Measurements from ENCODE around the gene DCLRE1C.
A peak's percentile ranks its signal among the peaks of the same experiment; 100 is the strongest.
"Not testable (repeated sequence)": the region's sequence is repeated elsewhere in the genome, so short reads cannot be mapped to it uniquely, and the experiment has no call there.

Gene DCLRE1C

DNA sequence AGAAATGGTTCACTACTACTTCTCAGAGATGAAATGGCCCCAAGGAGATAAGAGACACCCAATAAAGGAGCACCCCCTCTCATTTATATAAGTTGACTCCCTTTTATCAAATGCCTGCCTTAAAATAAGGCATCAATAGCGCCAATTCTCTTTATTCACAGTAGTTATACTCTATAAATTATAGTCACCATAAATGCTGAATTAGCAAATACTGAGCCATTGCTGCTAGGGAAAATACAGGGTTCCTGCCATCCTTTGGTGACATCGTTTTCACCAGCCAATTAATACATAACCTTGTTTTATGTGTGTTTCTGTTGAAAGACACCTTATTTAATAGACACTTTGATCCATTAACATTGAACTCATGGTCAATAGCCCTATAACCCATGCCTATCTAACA lies 28.6 kb downstream of the DCLRE1C start:
- ATAC-seq (replicated peaks) (no peak), DNase-seq (no peak)
- Mint-ChIP-seq H3K27me3 (no peaks in the 10 kb centered on the region), H3K4me1 (peaks cover 22 to 30% of the 10 kb centered on the region in 2 donors), H3K9me3 (no peaks in the 10 kb centered on the region), H3K27ac (no peak overlapping the region), H3K36me3 (peaks cover 47 to 54% of the 10 kb centered on the region in 2 donors), H3K4me3 (no peak overlapping the region)

DNA sequence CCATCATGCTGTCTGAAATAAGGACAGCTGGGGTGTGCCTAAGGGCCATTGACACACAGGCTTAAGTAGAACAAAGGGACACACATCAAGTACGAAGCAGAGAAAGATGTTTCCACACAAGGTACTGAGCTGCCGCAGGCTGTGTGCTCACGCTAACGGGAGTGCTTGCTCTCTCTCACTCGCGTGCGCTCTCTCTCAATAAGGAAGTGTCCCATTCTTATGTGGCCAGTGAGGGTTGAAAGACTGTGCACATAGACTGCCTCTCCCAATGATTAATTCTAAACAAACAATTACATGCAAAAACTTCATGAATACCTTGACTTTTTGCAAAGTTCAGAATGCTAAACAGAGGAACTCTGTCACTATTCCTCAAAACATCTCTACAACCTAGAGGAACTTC lies 29.9 kb downstream of the DCLRE1C start:
- Mint-ChIP-seq H3K27me3 (no peaks in the 10 kb centered on the region), H3K4me1 (peaks cover 22 to 36% of the 10 kb centered on the region in 2 donors), H3K9me3 (no peaks in the 10 kb centered on the region), H3K36me3 (peaks cover 57 to 67% of the 10 kb centered on the region in 2 donors), H3K4me3 (no peak overlapping the region), H3K27ac (no peak overlapping the region)
- no peak for DNase-seq
- ATAC-seq (replicated peaks) = no peak

DNA sequence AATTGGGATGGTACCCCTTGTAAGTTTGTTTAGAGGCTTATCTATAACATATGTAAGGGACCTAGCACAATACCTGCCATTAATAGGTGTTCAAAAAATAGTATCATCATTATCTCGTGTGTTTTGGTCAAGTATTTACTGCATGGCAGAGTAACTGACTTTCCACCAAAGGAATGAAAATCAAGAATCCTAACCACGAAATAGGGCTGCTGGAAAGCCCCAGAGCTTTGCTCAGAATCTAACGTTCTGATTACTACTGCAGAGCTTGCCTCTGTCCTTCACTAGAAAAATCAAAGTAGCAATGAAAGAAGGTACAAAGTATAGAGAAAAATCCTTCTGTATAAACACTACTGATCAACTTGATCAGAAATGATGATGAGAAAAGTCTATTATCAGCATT lies 34.9 kb downstream of the DCLRE1C start:
- Mint-ChIP-seq H3K9me3 (peaks cover 0 to 2% of the 10 kb centered on the region in 2 donors), H3K4me1 (peaks cover 8 to 23% of the 10 kb centered on the region in 2 donors), H3K27me3 (no peaks in the 10 kb centered on the region), H3K27ac (no peak overlapping the region), H3K4me3 (no peak overlapping the region), H3K36me3 (peaks cover 65 to 84% of the 10 kb centered on the region in 2 donors)
- ATAC-seq (replicated peaks) = no peak
- DNase-seq = no peak

DNA sequence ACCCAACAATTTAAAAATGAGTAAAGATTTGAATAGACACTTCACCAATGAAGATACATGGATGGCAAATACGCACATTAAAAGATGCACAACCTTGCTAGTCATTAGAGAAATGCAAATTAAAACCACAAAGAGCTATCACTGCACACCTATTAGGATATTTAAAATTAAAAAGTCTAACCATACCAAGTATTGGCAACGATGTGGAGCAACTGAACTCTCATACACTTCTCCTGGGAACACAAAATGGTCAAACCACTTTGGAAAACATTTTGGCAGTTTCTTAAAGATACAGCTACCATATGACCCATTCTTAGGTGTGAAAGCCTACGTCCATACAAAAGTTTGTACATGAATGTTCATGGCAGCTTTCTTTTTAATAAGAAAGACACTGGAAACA lies 36.1 kb downstream of the DCLRE1C start:
- H3K36me3 Mint-ChIP-seq = peaks cover 65 to 84% of the 10 kb centered on the region in 2 donors
- peaks cover 10 to 23% of the 10 kb centered on the region in 2 donors for H3K4me1 Mint-ChIP-seq
- no peak overlapping the region for H3K4me3 Mint-ChIP-seq
- no peaks in the 10 kb centered on the region for H3K27me3 Mint-ChIP-seq
- peaks cover 0 to 2% of the 10 kb centered on the region in 2 donors for H3K9me3 Mint-ChIP-seq
- DNase-seq = no peak
- ATAC-seq (replicated peaks) = no peak
- no peak overlapping the region for H3K27ac Mint-ChIP-seq

DNA sequence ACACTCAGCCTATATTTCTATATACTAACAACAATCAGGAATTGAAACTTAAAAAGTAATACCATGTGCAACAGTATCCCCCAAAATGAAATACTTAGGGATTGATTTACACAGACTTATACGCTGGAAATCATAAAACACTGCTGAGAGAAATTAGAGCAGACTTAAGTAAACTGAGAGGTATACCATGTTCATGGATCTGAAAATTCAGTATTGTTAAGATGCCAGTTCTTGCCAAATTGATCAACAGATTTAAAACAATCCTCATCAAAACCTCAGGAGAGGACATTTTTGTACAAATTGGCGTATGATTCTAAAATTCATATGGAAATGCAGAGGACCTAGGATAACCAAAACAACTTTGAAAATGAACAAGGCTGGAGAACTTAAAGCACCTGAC lies 37.3 kb downstream of the DCLRE1C start:
- H3K9me3 Mint-ChIP-seq = peaks cover 0 to 2% of the 10 kb centered on the region in 2 donors

DNA sequence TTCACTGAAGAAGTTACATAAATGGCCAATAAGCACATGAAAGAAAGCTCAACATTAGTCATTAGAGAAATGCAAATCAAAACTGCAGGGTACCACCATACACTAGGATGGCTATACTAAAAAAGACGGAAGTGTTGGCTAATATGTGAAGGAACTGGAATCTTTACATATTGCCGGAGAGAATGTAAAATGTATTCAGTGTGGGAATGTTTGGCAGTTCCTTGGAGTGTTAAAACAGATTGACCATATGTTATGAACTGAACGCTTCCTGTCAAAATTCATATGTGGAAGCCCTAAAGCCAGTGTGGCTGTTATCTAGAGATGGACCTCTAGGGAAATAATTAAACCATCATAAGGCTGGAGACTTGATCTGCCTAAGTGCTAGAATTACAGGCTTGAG lies 42.1 kb downstream of the DCLRE1C start:
- no peak for DNase-seq
- H3K36me3 Mint-ChIP-seq = peaks cover 56 to 72% of the 10 kb centered on the region in 2 donors
- peak overlapping the region; percentile 28 for H3K27ac Mint-ChIP-seq
- H3K9me3 Mint-ChIP-seq = peaks cover 0 to 2% of the 10 kb centered on the region in 2 donors
- no peak overlapping the region for H3K4me3 Mint-ChIP-seq
- H3K27me3 Mint-ChIP-seq = no peaks in the 10 kb centered on the region
- H3K4me1 Mint-ChIP-seq = peaks cover 12 to 14% of the 10 kb centered on the region in 2 donors
- no peak for ATAC-seq (replicated peaks)

More for the DNA sequence above, 37.3 kb downstream of the DCLRE1C start:
- DNase-seq = no peak
- H3K4me1 Mint-ChIP-seq = peaks cover 8 to 23% of the 10 kb centered on the region in 2 donors
- H3K4me3 Mint-ChIP-seq = no peak overlapping the region
- peaks cover 63 to 78% of the 10 kb centered on the region in 2 donors for H3K36me3 Mint-ChIP-seq
- H3K27ac Mint-ChIP-seq = no peak overlapping the region
- no peaks in the 10 kb centered on the region for H3K27me3 Mint-ChIP-seq
- ATAC-seq (replicated peaks) = no peak

DNA sequence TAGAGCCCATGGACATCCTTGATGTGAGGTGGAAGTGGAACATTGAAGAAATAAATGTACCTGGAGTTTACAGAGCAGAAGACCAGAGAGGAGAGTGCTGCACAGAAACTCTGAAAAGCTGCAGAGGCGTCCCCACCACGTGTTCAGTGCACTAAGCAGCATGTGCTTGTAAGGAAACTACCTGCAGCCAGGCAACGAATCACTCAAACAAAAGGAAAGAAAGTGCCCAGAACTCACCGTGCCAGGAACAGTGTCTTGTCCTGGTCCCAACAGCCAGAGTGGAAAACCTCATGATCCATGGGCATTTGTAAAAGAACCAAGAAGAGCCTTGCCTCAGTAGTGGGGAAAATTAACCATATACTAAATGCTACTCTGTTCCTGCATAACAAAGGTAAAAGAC lies 42.9 kb downstream of the DCLRE1C start:
- H3K27ac Mint-ChIP-seq = peak overlapping the region; percentile 79
- peaks cover 0 to under 1% of the 10 kb centered on the region in 2 donors for H3K9me3 Mint-ChIP-seq
- DNase-seq (no peak), ATAC-seq (replicated peaks) (no peak)
- no peak overlapping the region for H3K4me3 Mint-ChIP-seq
- H3K36me3 Mint-ChIP-seq = peaks cover 50 to 67% of the 10 kb centered on the region in 2 donors
- H3K4me1 Mint-ChIP-seq = peaks cover 10 to 12% of the 10 kb centered on the region in 2 donors
- no peaks in the 10 kb centered on the region for H3K27me3 Mint-ChIP-seq

DNA sequence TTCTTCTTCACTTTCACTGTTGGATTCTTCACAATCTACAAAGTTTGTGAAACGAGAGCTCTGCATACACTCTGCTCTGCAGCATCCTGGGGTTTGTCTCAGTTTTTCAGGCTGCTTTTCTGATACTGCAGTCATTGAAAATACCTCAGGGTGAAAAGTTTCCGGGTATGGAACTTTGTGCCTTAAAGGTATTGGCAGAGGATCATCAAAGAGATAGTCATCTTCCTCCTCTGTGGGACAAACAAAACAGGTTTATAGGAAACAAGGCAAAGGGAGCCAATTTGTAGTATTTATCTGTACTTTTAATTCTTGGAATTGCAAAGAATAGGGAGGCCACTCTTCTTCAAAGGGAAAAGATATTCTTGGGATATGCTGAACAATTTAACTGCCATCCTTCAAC lies 44.8 kb downstream of the DCLRE1C start:
- Mint-ChIP-seq H3K4me3 (no peak overlapping the region), H3K27ac (no peak overlapping the region), H3K27me3 (no peaks in the 10 kb centered on the region), H3K9me3 (no peaks in the 10 kb centered on the region), H3K4me1 (peaks cover 0 to 7% of the 10 kb centered on the region in 2 donors), H3K36me3 (peaks cover 40 to 55% of the 10 kb centered on the region in 2 donors)
- DNase-seq (no peak), ATAC-seq (replicated peaks) (no peak)

DNA sequence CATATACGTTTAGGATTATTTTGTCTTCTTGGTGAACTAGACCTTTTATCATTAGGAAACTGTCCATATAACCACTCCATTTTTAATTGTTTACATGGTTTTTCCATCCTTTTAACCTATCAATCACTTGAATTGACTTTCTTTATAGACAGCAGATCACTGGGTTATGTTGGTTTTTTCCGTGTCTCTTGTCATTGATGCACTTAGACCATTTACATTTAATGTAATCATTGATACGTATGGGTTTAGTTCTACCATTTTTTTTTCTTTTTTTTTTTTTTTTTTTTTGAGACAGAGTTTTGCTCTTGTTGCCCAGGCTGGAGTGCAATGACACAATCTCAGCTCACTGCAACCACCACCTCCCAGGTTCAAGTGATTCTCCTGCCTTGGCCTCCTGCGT lies 46.3 kb downstream of the DCLRE1C start:
- ATAC-seq (replicated peaks); H3K4me1 Mint-ChIP-seq; H3K9me3 Mint-ChIP-seq; H3K27ac Mint-ChIP-seq; DNase-seq; H3K27me3 Mint-ChIP-seq; H3K4me3 Mint-ChIP-seq: not testable (repeated sequence)
- H3K36me3 Mint-ChIP-seq = peaks cover 34 to 48% of the 10 kb centered on the region in 2 donors

DNA sequence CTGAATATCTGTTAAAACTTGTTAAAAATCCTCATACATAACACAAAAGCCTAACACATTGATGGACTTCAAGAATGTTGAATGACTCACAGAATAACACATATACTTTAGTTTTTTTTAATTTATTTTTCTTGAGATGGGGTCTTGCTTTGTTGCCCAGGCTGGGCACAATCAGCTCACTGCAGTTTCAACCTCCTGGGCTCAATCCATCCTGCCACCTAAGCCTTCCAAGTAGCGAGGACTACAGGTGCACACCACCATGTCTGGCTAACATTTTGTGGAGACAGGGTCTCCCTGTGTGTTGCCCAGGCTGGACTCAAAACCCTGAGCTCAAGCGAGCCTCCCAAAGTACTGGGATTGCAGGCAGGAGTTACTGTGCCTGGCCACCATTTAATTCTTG lies 47.1 kb downstream of the DCLRE1C start:
- Mint-ChIP-seq H3K4me1 (peaks cover 0 to 5% of the 10 kb centered on the region in 2 donors), H3K27ac (no peak overlapping the region), H3K9me3 (no peaks in the 10 kb centered on the region), H3K4me3 (no peak overlapping the region), H3K27me3 (no peaks in the 10 kb centered on the region), H3K36me3 (peaks cover 31 to 49% of the 10 kb centered on the region in 2 donors)
- ATAC-seq (replicated peaks) (no peak), DNase-seq (no peak)

DNA sequence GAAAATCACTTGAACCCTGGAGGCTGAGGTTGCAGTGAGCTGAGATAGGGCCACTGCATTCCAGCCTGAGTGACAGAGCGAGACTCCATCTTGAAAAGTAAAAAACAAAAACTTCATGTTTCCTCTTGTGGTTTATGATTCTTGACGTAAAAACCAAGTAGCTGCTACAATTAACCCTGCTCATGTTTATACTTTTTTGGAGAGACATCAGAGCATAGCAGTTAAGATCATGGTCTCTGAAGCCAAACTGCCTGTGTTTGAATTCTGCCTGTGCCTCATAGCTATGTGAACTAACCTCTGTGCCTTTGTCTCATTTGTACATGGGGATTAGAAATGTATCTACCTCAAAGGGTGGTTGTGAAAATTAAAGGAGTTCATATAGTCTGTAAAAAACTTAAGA lies 48.0 kb downstream of the DCLRE1C start:
- Mint-ChIP-seq H3K4me3 (no peak overlapping the region), H3K36me3 (peaks cover 27 to 41% of the 10 kb centered on the region in 2 donors), H3K4me1 (peaks cover 0 to 4% of the 10 kb centered on the region in 2 donors), H3K9me3 (no peaks in the 10 kb centered on the region), H3K27me3 (no peaks in the 10 kb centered on the region), H3K27ac (no peak overlapping the region)
- no peak for DNase-seq
- ATAC-seq (replicated peaks) = no peak

DNA sequence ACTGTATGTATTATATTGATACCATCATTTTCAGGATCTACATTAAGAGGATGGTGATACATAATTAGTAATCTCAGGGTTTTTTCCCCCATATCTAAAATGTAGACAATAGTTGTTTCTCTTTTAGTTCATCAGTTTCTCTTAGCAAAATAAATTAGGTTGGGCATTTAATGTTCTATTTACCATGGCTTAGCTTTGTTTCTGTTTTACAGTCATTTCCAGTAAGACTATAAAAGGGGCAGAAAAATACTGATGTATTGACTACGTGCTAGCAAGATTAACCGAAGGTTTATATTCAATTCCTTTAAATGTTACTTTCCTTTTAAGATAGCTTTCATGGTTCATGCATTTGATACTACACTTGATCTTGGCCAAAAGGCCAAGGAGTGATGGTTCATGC lies 49.0 kb downstream of the DCLRE1C start:
- Mint-ChIP-seq H3K27ac (no peak overlapping the region), H3K27me3 (no peaks in the 10 kb centered on the region), H3K36me3 (peaks cover 20 to 31% of the 10 kb centered on the region in 2 donors), H3K9me3 (no peaks in the 10 kb centered on the region), H3K4me1 (no peaks in the 10 kb centered on the region), H3K4me3 (no peak overlapping the region)
- ATAC-seq (replicated peaks) (no peak), DNase-seq (no peak)

DNA sequence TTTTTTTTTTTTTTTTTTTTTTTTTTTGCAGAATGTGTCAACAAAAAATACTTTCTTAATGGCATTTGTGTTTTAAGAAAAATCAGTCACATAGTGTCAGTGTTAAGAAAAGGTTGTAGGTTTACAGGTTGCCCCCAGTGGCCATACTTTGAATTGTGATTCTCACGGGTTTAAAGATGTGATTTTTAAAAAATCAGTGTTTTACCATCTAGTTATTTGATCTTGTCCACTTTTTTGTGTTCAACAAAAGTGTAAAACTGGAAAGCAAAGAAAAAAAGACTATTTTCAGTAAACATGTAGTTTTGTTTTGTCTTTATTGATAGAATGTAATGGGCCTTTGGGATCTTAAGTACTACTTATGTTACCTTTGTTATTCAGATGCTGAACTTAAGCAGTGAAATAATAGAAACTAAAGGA lies 49.6 kb downstream of the DCLRE1C start:
- no peak for DNase-seq
- Mint-ChIP-seq H3K36me3 (peaks cover 20 to 32% of the 10 kb centered on the region in 2 donors), H3K4me3 (no peak overlapping the region), H3K27ac (no peak overlapping the region), H3K4me1 (no peaks in the 10 kb centered on the region), H3K27me3 (no peaks in the 10 kb centered on the region), H3K9me3 (no peaks in the 10 kb centered on the region)
- peak; percentile 66 to 69 for ATAC-seq (replicated peaks)

DNA sequence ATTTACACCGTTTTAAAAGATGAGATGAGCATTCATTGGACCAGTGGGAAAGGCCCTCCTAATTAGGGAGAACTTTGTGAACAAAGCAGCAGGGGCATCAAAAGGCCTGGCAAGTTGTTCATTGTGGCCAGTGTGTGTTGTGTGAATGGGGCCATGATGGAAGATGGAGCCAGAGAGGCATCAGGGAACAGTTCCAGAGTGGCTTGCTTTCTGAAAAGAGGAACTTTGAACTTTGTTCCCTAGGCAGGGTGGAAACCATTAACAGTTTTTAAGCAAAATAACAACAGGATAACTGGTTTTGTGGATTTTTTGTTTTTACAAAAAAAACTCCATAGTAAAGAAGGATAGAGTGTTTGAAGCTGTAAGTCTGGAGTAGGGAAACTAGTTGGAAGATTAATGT lies 62.7 kb downstream of the DCLRE1C start:
- DNase-seq (no peak), ATAC-seq (replicated peaks) (no peak)
- Mint-ChIP-seq H3K36me3 (peaks cover 0 to 18% of the 10 kb centered on the region in 2 donors), H3K4me3 (no peak overlapping the region), H3K27me3 (no peaks in the 10 kb centered on the region), H3K9me3 (no peaks in the 10 kb centered on the region), H3K4me1 (peaks cover 10 to 13% of the 10 kb centered on the region in 2 donors), H3K27ac (peak overlapping the region; percentile 52)

DNA sequence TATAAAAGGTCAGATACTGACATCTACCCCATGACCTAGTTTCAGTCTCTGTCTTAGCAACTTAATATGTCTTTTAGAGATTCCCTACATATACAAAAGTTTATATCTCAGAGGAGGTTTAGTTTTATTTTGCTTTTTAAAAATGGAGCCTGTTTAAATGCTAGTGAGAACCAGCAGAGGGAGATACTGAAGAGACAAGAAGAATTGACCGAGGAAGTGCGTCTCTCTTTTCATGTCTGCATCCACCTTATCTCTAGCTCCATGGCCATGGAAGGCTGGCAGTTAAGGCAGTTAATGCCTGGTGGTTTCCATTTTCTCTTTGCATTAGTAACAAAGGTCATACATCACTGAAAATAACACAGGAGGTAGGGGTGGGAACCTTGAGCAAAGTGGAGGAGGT lies 64.6 kb downstream of the DCLRE1C start:
- DNase-seq (no peak), ATAC-seq (replicated peaks) (peak; percentile 59 to 71)
- H3K4me3 Mint-ChIP-seq = peak overlapping the region; percentile 63 to 70
- H3K27me3 Mint-ChIP-seq = no peaks in the 10 kb centered on the region
- peaks cover 10 to 13% of the 10 kb centered on the region in 2 donors for H3K4me1 Mint-ChIP-seq
- peaks cover 0 to 15% of the 10 kb centered on the region in 2 donors for H3K36me3 Mint-ChIP-seq
- H3K27ac Mint-ChIP-seq = peak overlapping the region; percentile 16
- no peaks in the 10 kb centered on the region for H3K9me3 Mint-ChIP-seq

DNA sequence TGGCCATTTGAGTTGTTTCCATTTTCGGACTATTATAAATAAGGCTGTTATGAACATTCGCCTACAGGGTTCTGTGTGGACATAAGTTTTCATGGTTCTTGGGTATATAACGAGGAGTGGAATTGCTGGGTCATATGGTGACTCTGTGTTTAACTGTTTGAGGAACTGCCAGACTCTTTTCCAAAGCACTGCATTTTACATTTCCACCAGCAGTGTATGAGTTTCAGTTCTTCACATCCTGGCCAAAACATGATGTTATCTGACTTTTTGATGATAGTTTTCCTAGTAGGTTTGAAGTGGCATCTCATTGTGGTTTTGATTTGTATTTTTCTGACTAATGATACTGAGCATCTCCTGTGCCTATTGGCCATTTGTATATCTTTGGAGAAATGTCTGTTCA lies 69.8 kb downstream of the DCLRE1C start:
- no peaks in the 10 kb centered on the region for H3K27me3 Mint-ChIP-seq
- H3K27ac Mint-ChIP-seq = no peak overlapping the region
- no peaks in the 10 kb centered on the region for H3K9me3 Mint-ChIP-seq
- ATAC-seq (replicated peaks) (peak; percentile 57 to 64), DNase-seq (no peak)
- H3K4me1 Mint-ChIP-seq = peaks cover 15 to 22% of the 10 kb centered on the region in 2 donors
- H3K4me3 Mint-ChIP-seq = no peak overlapping the region
- H3K36me3 Mint-ChIP-seq = peaks cover 17 to 19% of the 10 kb centered on the region in 2 donors
